AG09309 (cell line): ENCODE data around the gene GALNT18.
A peak's percentile ranks its signal among the peaks of the same experiment; 100 is the strongest.

Experiments
- DNase-seq: peaks from one replicate; pipeline ENCODE4 v3.0.0-alpha.2; 2010; ENCODE audit warnings: low read depth
- H3K4me3 ChIP-seq: 2 replicates; pipeline ENCODE4 v1.5.1; 2011; ENCODE audit warnings: mild to moderate bottlenecking, low read depth, low read length, moderate library complexity; ENCODE audit not compliant: control insufficient read depth
- CTCF ChIP-seq: IDR thresholded peaks from 2 replicates; pipeline ENCODE4 v1.5.1; 2011; ENCODE audit warnings: mild to moderate bottlenecking, low read depth, low read length, inconsistent platforms; ENCODE audit not compliant: insufficient read depth, control insufficient read depth; ENCODE audit errors: missing control alignments

The GALNT18 gene

DNA sequence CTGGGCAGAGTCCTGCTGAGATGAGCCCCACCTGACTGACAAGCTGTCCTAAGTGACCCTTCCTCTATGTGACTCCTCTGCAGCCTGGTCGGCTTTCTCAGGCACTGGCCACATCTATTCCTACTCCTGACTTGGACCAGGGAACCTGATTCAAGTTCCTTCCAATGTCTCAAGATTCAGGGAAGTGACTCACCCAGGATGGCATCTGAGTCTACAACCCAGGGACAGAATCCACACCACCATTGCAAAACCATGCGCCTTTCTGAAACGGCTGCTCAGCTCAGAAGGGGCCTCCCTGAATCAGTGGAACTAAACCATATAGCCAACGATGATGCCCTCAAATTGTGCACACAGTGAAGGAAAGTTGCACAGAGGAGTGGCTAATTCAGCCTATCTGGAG lies 204.9 kb downstream of the GALNT18 start:
- no peak for TF ChIP-seq CTCF
- DNase-seq: peak; percentile 67
- H3K4me3 ChIP-seq: no peak overlapping the region

GRCh38 chr11:11416502-11416901 lies 205.3 kb downstream of the GALNT18 start:
- TF ChIP-seq CTCF: no peak
- no peak for DNase-seq
- no peak overlapping the region for H3K4me3 ChIP-seq

GRCh38 chr11:11415901-11416300 lies 205.9 kb downstream of the GALNT18 start:
- no peak for TF ChIP-seq CTCF
- DNase-seq: no peak
- no peak overlapping the region for H3K4me3 ChIP-seq

DNA sequence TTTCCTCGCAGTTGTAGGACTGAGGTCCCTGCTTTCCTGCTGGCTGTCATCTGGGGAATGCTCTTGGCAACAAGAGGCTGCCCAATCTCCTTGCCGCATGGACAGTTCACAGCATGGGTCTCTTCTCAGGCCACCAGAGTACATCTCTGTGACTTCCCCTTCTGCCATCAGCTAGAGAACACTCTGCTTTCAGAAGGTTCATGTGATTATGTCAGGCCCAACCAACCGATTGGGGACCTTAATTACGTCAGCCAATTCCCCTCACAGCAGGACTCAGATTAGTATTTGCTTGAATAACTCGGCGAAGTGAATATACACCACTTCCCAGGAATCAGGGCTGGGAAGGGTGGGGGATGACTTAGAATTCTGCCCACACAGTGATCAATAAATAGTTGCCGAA lies 206.8 kb downstream of the GALNT18 start:
- TF ChIP-seq CTCF: no peak
- H3K4me3 ChIP-seq: no peak overlapping the region
- no peak for DNase-seq

DNA sequence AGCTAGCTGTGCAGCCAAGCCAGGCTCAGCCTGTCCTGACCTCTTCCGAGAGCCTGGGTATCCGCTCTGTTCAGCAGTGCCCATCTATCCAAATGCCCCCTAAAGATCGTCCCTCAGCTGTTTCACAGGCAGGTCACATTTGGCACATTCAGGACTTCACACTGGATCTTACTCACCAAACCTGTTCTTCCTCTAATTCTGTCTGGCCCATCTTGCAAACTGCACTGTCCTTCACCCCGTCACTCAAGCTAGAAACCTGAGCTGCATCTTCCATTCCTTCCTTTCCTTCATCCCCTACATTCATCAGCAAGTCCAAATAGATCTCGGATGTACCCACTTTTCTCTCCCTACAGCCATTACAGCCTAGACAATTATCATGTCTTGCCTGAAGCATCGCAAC lies 208.0 kb downstream of the GALNT18 start:
- no peak overlapping the region for H3K4me3 ChIP-seq
- TF ChIP-seq CTCF: no peak
- DNase-seq: no peak

DNA sequence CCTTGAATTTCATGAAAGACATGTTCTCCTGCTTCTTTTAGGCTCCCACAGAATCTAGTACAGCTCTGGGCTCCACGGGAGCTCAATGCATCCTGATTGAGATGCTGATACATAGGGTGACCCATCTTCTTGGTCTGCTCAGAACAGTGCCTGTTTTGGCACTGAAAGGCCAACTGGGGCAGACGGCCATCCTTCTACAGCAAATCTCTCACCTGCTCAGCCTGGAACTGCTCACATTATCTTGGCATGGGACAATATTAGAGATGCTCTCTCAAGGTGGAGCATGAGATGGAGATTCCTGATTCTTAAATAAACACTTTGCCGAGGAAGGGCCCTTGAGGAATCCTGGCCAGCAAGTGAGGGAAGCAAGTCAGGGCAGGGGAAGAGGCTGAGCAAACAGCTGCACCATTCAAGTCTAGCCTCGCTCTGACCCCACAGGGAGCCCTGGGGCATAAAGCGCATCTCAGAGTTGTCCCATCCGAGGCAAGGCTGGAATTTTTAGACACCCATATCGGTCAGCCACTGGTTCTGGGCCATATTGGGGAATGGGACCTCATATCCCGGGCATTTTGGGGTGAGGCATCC lies 210.3 kb downstream of the GALNT18 start:
- no peak overlapping the region for H3K4me3 ChIP-seq
- no peak for DNase-seq
- TF ChIP-seq CTCF: no peak

DNA sequence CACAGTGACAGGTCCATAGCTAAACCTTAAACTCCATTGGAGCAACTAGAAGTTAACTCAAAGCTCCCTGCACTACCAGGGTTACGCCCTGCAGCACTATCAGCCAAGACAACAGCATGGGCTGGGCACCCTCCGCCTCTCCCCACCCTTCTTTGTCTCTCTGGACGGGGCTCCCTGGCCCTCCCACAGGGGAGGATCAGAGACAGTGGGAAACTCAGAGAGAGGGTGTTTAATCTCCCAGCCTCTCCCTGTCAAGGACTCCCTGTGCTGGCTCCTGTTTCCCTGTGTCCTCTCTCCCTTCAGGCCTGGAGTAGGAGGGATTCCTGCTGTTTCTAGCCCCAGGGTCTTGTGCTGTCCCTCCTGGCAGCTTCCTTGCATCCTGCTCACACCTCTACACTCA lies 211.9 kb downstream of the GALNT18 start:
- H3K4me3 ChIP-seq: no peak overlapping the region
- DNase-seq: no peak
- TF ChIP-seq CTCF: no peak
